Renal cortical epithelial cell (primary cell): Measurements from ENCODE around the gene PROS1. TPM values are rescaled to one million over a fixed set of nuclear protein-coding genes. Genes with fewer than 3 reads are reported as not detected.
"Not testable (repeated sequence)": the region's sequence is repeated elsewhere in the genome, so short reads cannot be mapped to it uniquely, and the experiment has no call there.

Experiments used
- DNase-seq: peaks from one replicate; pipeline ENCODE4 v3.0.0-alpha.2; 2011; ENCODE audit warnings: low read depth
- total RNA-seq: library from RNA; depleted of rRNA; stranded (reverse); fragments of >200 nt; gene quantifications from 2 replicates; pipeline ENCODE4 v1.2.3, GENCODE V29; 2014

Gene PROS1
- total RNA-seq, 1 donor from 2014 or later: 60.3 TPM

GRCh38 chr3:93969997-93970396 lies 3.7 kb downstream of the PROS1 start:
- DNase-seq: no peak

- peak; percentile 63 for DNase-seq
These were observed 4.3 kb downstream of the PROS1 start for GRCh38 chr3:93969443-93969842.

GRCh38 chr3:93965106-93965505 lies 8.6 kb downstream of the PROS1 start:
- DNase-seq: not testable (repeated sequence)

- no peak for DNase-seq
These were observed 10.9 kb downstream of the PROS1 start for GRCh38 chr3:93962798-93963197.

- no peak for DNase-seq
These were observed 12.2 kb downstream of the PROS1 start for GRCh38 chr3:93961489-93961888.

GRCh38 chr3:93961026-93961425 lies 12.7 kb downstream of the PROS1 start:
- no peak for DNase-seq

- DNase-seq: not testable (repeated sequence)
These were observed 23.7 kb downstream of the PROS1 start for GRCh38 chr3:93949958-93950357.

GRCh38 chr3:93937485-93937884 lies 36.2 kb downstream of the PROS1 start:
- DNase-seq: not testable (repeated sequence)

- DNase-seq: no peak
These were observed 37.1 kb downstream of the PROS1 start for GRCh38 chr3:93936549-93936948.

- no peak for DNase-seq
These were observed 39.2 kb downstream of the PROS1 start for GRCh38 chr3:93934366-93935046.

GRCh38 chr3:93931597-93932229 lies 42.0 kb downstream of the PROS1 start:
- no peak for DNase-seq

- no peak for DNase-seq
These were observed 43.7 kb downstream of the PROS1 start for GRCh38 chr3:93930041-93930440.

- DNase-seq: no peak
These were observed 46.9 kb downstream of the PROS1 start for GRCh38 chr3:93926789-93927188.

GRCh38 chr3:93924491-93924890 lies 49.2 kb downstream of the PROS1 start:
- DNase-seq: peak; percentile 15

- no peak for DNase-seq
These were observed 50.7 kb downstream of the PROS1 start for GRCh38 chr3:93923006-93923405.

- not testable (repeated sequence) for DNase-seq
These were observed 56.1 kb downstream of the PROS1 start for GRCh38 chr3:93917546-93918029.

GRCh38 chr3:93913623-93914022 lies 60.1 kb downstream of the PROS1 start:
- DNase-seq: not testable (repeated sequence)

GRCh38 chr3:93911206-93911605 lies 62.5 kb downstream of the PROS1 start:
- DNase-seq: no peak

GRCh38 chr3:93910097-93910496 lies 63.6 kb downstream of the PROS1 start:
- DNase-seq: no peak

GRCh38 chr3:93907132-93907531 lies 66.6 kb downstream of the PROS1 start:
- DNase-seq: no peak

GRCh38 chr3:93906245-93906644 lies 67.5 kb downstream of the PROS1 start:
- no peak for DNase-seq

- no peak for DNase-seq
These were observed 69.1 kb downstream of the PROS1 start for GRCh38 chr3:93904568-93904967.

GRCh38 chr3:93878250-93879017 lies 95.3 kb downstream of the PROS1 start:
- peak; percentile 22 for DNase-seq
